H1 (cell line): ENCODE measurements around the gene EPS8L1. TPM values are rescaled to one million over a fixed set of nuclear protein-coding genes. Genes with fewer than 3 reads are reported as not detected.

Experiments used
- CTCF ChIA-PET: fragments of 300-600 bp; sonication (Branson Sonifier 250); formaldehyde crosslinking; loops from one replicate; lab custom pipeline; 2021; ENCODE audit not compliant: partially characterized antibody; lab: Charles Lee
- POLR2A ChIA-PET: fragments of 300-600 bp; sonication (Branson Sonifier 250); formaldehyde crosslinking; loops from one replicate; lab custom pipeline; 2021; ENCODE audit warnings: inconsistent platforms; ENCODE audit not compliant: partially characterized antibody; lab: Charles Lee
- DNase-seq, 2 experiments: peaks; one replicate each; pipeline versions ENCODE4 v3.0.0 to v3.0.0-alpha.2; 2010 to 2022; ENCODE audit warnings: low spot score in 2 of 2, low read depth in 1 of 2, mixed read lengths in 1 of 2
- FAIRE-seq: peaks from 2 replicates; lab custom pipeline; 2011; peaks lifted over from hg19 to GRCh38; lab: Jason Lieb, UNC
- H2AFZ ChIP-seq: 2 replicates; pipeline ENCODE4 v1.8.1; 2012; ENCODE audit warnings: low read length, inconsistent platforms
- H2AK5ac ChIP-seq: 2 replicates; pipeline ENCODE4 v1.6.1; 2013; ENCODE audit warnings: low read depth, low read length
- H2BK120ac ChIP-seq: replicated peaks from 2 replicates; pipeline ENCODE3; 2013; ENCODE audit warnings: low read depth, low read length, inconsistent platforms
- H2BK12ac ChIP-seq: 2 replicates; pipeline ENCODE4 v1.6.1; 2013; ENCODE audit warnings: low read depth, low read length
- H2BK15ac ChIP-seq: 2 replicates; pipeline ENCODE4 v1.6.1; 2013; ENCODE audit warnings: low read length
- H2BK20ac ChIP-seq: 2 replicates; pipeline ENCODE4 v1.6.1; 2013; ENCODE audit warnings: low read length
- H2BK5ac ChIP-seq: 2 replicates; pipeline ENCODE4 v1.6.1; 2013; ENCODE audit warnings: low read depth, low read length
- H3K14ac ChIP-seq: 2 replicates; pipeline ENCODE4 v1.6.1; 2013; ENCODE audit warnings: inconsistent platforms; ENCODE audit not compliant: insufficient read length
- H3K18ac ChIP-seq: 2 replicates; pipeline ENCODE4 v1.6.1; 2013; ENCODE audit warnings: low read length; ENCODE audit errors: extremely low read depth
- H3K23ac ChIP-seq: 2 replicates; pipeline ENCODE4 v1.6.1; 2013; ENCODE audit warnings: inconsistent platforms; ENCODE audit not compliant: insufficient read length
- H3K23me2 ChIP-seq: 2 replicates; pipeline ENCODE4 v1.6.1; 2013; ENCODE audit warnings: low read depth, low read length
- H3K27ac ChIP-seq: 2 replicates; pipeline ENCODE4 v1.6.1; 2011; ENCODE audit warnings: low read depth, low read length, inconsistent platforms
- H3K27me3 ChIP-seq, 4 experiments: replicated peaks in 1 of 4; 1 replicate in 1 of 4; 2 replicates in 3 of 4; pipeline versions ENCODE4 v1.6.1 to v1.8.1; 2011 to 2013; ENCODE audit warnings: low read length in 3 of 4, mild to moderate bottlenecking in 3 of 4, inconsistent platforms in 2 of 4, mixed read lengths in 2 of 4, moderate library complexity in 1 of 4; ENCODE audit not compliant: control insufficient read depth in 3 of 4, insufficient read depth in 3 of 4; ENCODE audit errors: extremely low read depth in 1 of 4
- H3K36me3 ChIP-seq, 4 experiments: 2 replicates each; pipeline versions ENCODE4 v1.6.1 to v1.8.1; 2011 to 2013; ENCODE audit warnings: mild to moderate bottlenecking in 4 of 4, low read length in 3 of 4, moderate library complexity in 2 of 4, control low read depth in 1 of 4, inconsistent platforms in 1 of 4; ENCODE audit not compliant: insufficient read depth in 4 of 4, control insufficient read depth in 2 of 4
- H3K4ac ChIP-seq: replicated peaks from 2 replicates; pipeline ENCODE3; 2013; ENCODE audit warnings: low read length, low read depth, mixed read lengths, inconsistent platforms; ENCODE audit not compliant: insufficient read length
- H3K4me1 ChIP-seq, 4 experiments: replicated peaks in 1 of 4; 1 replicate in 1 of 4; 2 replicates in 3 of 4; pipeline versions ENCODE4 v1.6.1 to v1.8.1; 2011 to 2013; ENCODE audit warnings: low read length in 3 of 4, inconsistent platforms in 2 of 4, mixed read lengths in 1 of 4; ENCODE audit not compliant: insufficient read depth in 4 of 4, control insufficient read depth in 3 of 4
- H3K4me2 ChIP-seq, 2 experiments: 2 replicates each; pipeline versions ENCODE4 v1.6.1 to v1.8.1; 2011 to 2013; ENCODE audit warnings: low read depth in 2 of 2, low read length in 2 of 2, control low read depth in 1 of 2, inconsistent platforms in 1 of 2, mild to moderate bottlenecking in 1 of 2; ENCODE audit not compliant: insufficient read depth in 1 of 2
- H3K4me3 ChIP-seq, 4 experiments: fragments of 200-600, 300-600 bp in 1 of 4; sonication (generic), shearing (Covaris generic), sonication (Bioruptor Twin) in 1 of 4; 2 replicates each; pipeline versions ENCODE4 v1.5.1 to v1.8.1; 2011 to 2016; ENCODE audit warnings: low read length in 4 of 4, low read depth in 3 of 4, control low read depth in 2 of 4, inconsistent platforms in 2 of 4, mild to moderate bottlenecking in 2 of 4, mixed read lengths in 1 of 4, moderate library complexity in 1 of 4; ENCODE audit not compliant: insufficient read depth in 2 of 4; ENCODE audit errors: extremely low read depth in 1 of 4
- H3K56ac ChIP-seq: replicated peaks from 2 replicates; pipeline ENCODE3; 2013; ENCODE audit warnings: low read depth, mild to moderate bottlenecking, mixed read lengths, low read length, inconsistent platforms; ENCODE audit not compliant: insufficient read length
- H3K79me1 ChIP-seq: 2 replicates; pipeline ENCODE4 v1.6.1; 2013; ENCODE audit warnings: low read depth, low read length, control low read depth
- H3K79me2 ChIP-seq, 2 experiments: 2 replicates each; pipeline versions ENCODE4 v1.6.1 to v1.8.1; 2012 to 2013; ENCODE audit warnings: low read length in 2 of 2, mild to moderate bottlenecking in 2 of 2, inconsistent platforms in 1 of 2; ENCODE audit not compliant: insufficient read depth in 2 of 2, control insufficient read depth in 1 of 2
- H3K9ac ChIP-seq, 4 experiments: replicated peaks in 1 of 4; 1 replicate in 1 of 4; 2 replicates in 3 of 4; pipeline versions ENCODE4 v1.6.1 to v1.8.1; 2011 to 2013; ENCODE audit warnings: low read depth in 3 of 4, low read length in 3 of 4, control low read depth in 2 of 4, mild to moderate bottlenecking in 2 of 4, moderate library complexity in 2 of 4, inconsistent platforms in 1 of 4; ENCODE audit errors: extremely low read depth in 1 of 4
- H3K9me3 ChIP-seq, 2 experiments: 2 replicates each; pipeline versions ENCODE4 v1.6.1 to v1.8.1; 2012 to 2013; ENCODE audit warnings: mild to moderate bottlenecking in 2 of 2, moderate library complexity in 2 of 2, control low read depth in 1 of 2, inconsistent platforms in 1 of 2, low read depth in 1 of 2, low read length in 1 of 2, mixed read lengths in 1 of 2; ENCODE audit not compliant: insufficient read depth in 2 of 2
- H4K20me1 ChIP-seq, 2 experiments: replicated peaks in 1 of 2; 2 replicates each; pipeline versions ENCODE3 to v1.8.1; 2011 to 2013; ENCODE audit warnings: inconsistent platforms in 2 of 2, low read length in 2 of 2, mild to moderate bottlenecking in 1 of 2; ENCODE audit not compliant: insufficient read depth in 2 of 2, control insufficient read depth in 1 of 2
- H4K5ac ChIP-seq: 2 replicates; pipeline ENCODE4 v1.6.1; 2013; ENCODE audit warnings: low read length, low read depth, mixed read lengths, inconsistent platforms; ENCODE audit not compliant: insufficient read length
- H4K8ac ChIP-seq: 2 replicates; pipeline ENCODE4 v1.8.0; 2013; ENCODE audit warnings: mild to moderate bottlenecking, moderate library complexity, low read length, inconsistent platforms; ENCODE audit not compliant: insufficient read depth; ENCODE audit errors: extremely low read depth
- H4K91ac ChIP-seq: replicated peaks from 2 replicates; pipeline ENCODE3; 2013; ENCODE audit warnings: low read length, mixed read lengths, inconsistent platforms; ENCODE audit not compliant: insufficient read length
- ASH2L ChIP-seq: fragments of 200-600, 300-600 bp; sonication (generic); IDR thresholded peaks from one replicate; pipeline ENCODE4 v1.7.1; 2017; ENCODE audit warnings: low read length
- EZH2 ChIP-seq: fragments of 200-600 bp; sonication (generic); IDR thresholded peaks from 2 replicates; pipeline ENCODE4 v1.7.1; 2012; ENCODE audit warnings: low read depth, mild to moderate bottlenecking, moderate library complexity, low read length, inconsistent platforms; ENCODE audit not compliant: severe bottlenecking
- HDAC2 ChIP-seq, 2 experiments: fragments of 300-600 bp in 1 of 2; sonication (generic) in 1 of 2; IDR thresholded peaks; 2 replicates each; pipeline ENCODE4 v1.6.1; 2011 to 2012; ENCODE audit warnings: low read depth in 2 of 2, low read length in 2 of 2, mild to moderate bottlenecking in 2 of 2, moderate library complexity in 2 of 2, borderline replicate concordance in 1 of 2, inconsistent platforms in 1 of 2
- KDM1A ChIP-seq: fragments of 200-600, 300-600 bp; sonication (generic); IDR thresholded peaks from 2 replicates; pipeline ENCODE4 v1.7.1; 2016; ENCODE audit warnings: mild to moderate bottlenecking, low read length, borderline replicate concordance
- KDM4A ChIP-seq: IDR thresholded peaks from one replicate; pipeline ENCODE4 v1.7.1; 2012; ENCODE audit warnings: low read depth, mild to moderate bottlenecking, moderate library complexity, low read length, inconsistent platforms; ENCODE audit not compliant: severe bottlenecking
- KDM5A ChIP-seq: fragments of 200-600 bp; IDR thresholded peaks from 2 replicates; pipeline ENCODE4 v1.7.1; 2012; ENCODE audit warnings: mild to moderate bottlenecking, low read length, inconsistent platforms, mixed read lengths
- RXRA ChIP-seq: IDR thresholded peaks from 2 replicates; pipeline ENCODE4 v1.6.1; 2011; ENCODE audit warnings: low read depth, mild to moderate bottlenecking, low read length, moderate library complexity; ENCODE audit not compliant: insufficient read depth
- SAP30 ChIP-seq: fragments of 300-600 bp; sonication (generic); IDR thresholded peaks from 2 replicates; pipeline ENCODE4 v1.7.1; 2012; ENCODE audit warnings: low read length, moderate library complexity, mild to moderate bottlenecking, inconsistent platforms; ENCODE audit not compliant: insufficient read depth, insufficient replicate concordance
- SIRT6 ChIP-seq: IDR thresholded peaks from one replicate; pipeline ENCODE4 v1.7.1; 2012; ENCODE audit warnings: low read length, inconsistent platforms
- SRF ChIP-seq: IDR thresholded peaks from 2 replicates; pipeline ENCODE4 v1.6.1; 2011; ENCODE audit warnings: mild to moderate bottlenecking, low read depth, low read length, moderate library complexity
- WGBS, 2 experiments: shearing (Covaris generic) in 1 of 2; methylation state at CpG; one replicate each; pipeline versions ENCODE4 v1.1.6 to v1.1.7; 2013 to 2015; ENCODE audit warnings: low lambda C conversion rate in 2 of 2, mixed read lengths in 2 of 2, inconsistent platforms in 1 of 2, low coverage in 1 of 2, missing lambda C conversion rate in 1 of 2; ENCODE audit not compliant: insufficient replicate concordance in 2 of 2, insufficient coverage in 1 of 2, insufficient read length in 1 of 2; ENCODE audit errors: extremely low coverage in 1 of 2, missing lambda C conversion rate in 1 of 2; 5-methylcytosine and 5-hydroxymethylcytosine counted together
- polyA plus RNA-seq, 7 experiments: library from polyadenylated mRNA; depleted of rRNA in 3 of 7; stranded (reverse) in 5 of 7; unstranded in 2 of 7; fragments of >200 nt in 5 of 7; fragments of 200-250 nt in 2 of 7; gene quantifications; 1 replicate in 5 of 7; 2 replicates in 1 of 7; 4 replicates in 1 of 7; pipeline versions ENCODE4 v1.2.1 to v1.2.3, GENCODE V29; 2011 to 2013; ENCODE audit warnings: missing spikeins in 2 of 7, mixed read lengths in 2 of 7
- total RNA-seq: library from RNA; stranded (reverse); fragmentation: NEBNext Ultra II Directional; extraction: Animal tissue kit (Norgen Biotek cat#: 25700); gene quantifications from 2 replicates; pipeline ENCODE4 v1.2.1, GENCODE V29; 2021
- TF ChIP-seq, protein P1 (sequence below): IDR thresholded peaks from 2 replicates; pipeline ENCODE4 v1.6.1; 2012; ENCODE audit warnings: inconsistent platforms

Gene EPS8L1
- total and polyA plus RNA-seq, 2 of the 8 experiments (the other 6 are each of a cell fraction or from before 2014, with no cell fraction given): 19.8 to 30.2 TPM

DNA sequence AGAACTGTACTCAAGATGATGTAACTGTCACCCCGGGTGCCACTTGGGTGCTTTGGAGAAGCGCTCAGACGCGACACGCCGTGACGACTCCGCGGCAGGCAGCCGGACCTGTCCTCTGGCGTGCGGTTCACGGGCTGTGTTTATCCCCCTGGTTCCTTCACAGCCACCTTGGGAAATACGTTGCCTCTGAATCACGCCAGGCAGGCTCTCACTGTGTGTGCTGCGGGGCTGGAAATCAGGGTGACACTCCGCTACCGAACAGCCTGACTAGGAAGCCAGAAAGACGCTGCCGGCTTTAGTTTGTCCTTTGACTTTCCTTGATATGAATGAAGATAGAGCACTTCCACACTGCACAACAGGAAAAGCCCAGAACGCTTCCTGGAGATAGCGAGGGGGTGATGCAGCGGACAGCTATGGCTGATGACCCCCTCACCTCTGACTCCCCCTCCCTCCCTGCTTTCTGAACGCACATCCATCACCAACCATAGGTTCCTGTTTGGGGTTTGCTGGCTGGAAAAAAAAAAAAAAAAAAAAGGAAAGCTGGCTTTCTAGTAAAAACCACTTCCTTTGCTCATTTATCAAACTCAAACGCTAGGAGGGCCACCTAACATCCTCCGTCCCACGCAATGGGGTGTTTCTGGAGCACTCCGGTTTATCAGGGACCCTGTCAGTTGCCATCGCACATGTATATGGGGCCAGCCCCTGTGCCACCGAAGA is 33.9 kb upstream of the EPS8L1 start:
- H4K5ac ChIP-seq: no peak overlapping the region
- H2AK5ac ChIP-seq: no peak overlapping the region
- no peak overlapping the region for H2BK15ac ChIP-seq
- H2BK12ac ChIP-seq: no peak overlapping the region
- no peak overlapping the region for H2AFZ ChIP-seq
- H4K8ac ChIP-seq: no peak overlapping the region; the same call in 1 of the 2 replicates
- H3K4me2 ChIP-seq: no peak overlapping the region
- ChIA-PET POLR2A (interaction anchor here (1.0 to 1.2 kb wide), 3 partner anchors 13 to 148 kb away, joined by 3 to 4 read pairs (median 3); no protein-coding TSS in a partner anchor), CTCF (interaction anchor here (0.6 kb wide), 1 partner anchor 27 kb away, joined by 3 read pairs; no protein-coding TSS in a partner anchor)
- 97% methylated on average over 30 of the region's 30 CpGs; no CpG with 5 or more reads in 1 of the 2 experiments for WGBS, 2 experiments
- H3K4me1 ChIP-seq: peaks cover 0 to 3% (median 0%) of the 10 kb centered on the region in 4 experiments; a peak in 2 of 7 replicates
- H3K23me2 ChIP-seq: no peaks in the 10 kb centered on the region
- no peaks in the 10 kb centered on the region; a peak in 1 of 7 replicates for H3K27me3 ChIP-seq
- no peak overlapping the region for H3K23ac ChIP-seq
- H3K79me2 ChIP-seq: no peaks in the 10 kb centered on the region
- H3K9me3 ChIP-seq: no peaks in the 10 kb centered on the region
- no peak overlapping the region for H3K18ac ChIP-seq
- no peak for DNase-seq
- no peak overlapping the region for H3K9ac ChIP-seq
- no peak overlapping the region for H3K56ac ChIP-seq
- no peak for FAIRE-seq
- H4K20me1 ChIP-seq: peaks cover 3 to 6% of the 10 kb centered on the region in 2 experiments
- H3K4ac ChIP-seq: no peak overlapping the region
- no peak overlapping the region for H4K91ac ChIP-seq
- peaks cover 2% of the 10 kb centered on the region; the same call in 1 of the 2 replicates for H3K79me1 ChIP-seq
- no peak overlapping the region for H2BK20ac ChIP-seq
- H3K4me3 ChIP-seq: no peak overlapping the region
- H3K36me3 ChIP-seq: peaks cover 4 to 34% (median 15%) of the 10 kb centered on the region in 4 experiments
- no peak overlapping the region for H2BK5ac ChIP-seq
- H3K27ac ChIP-seq: no peak overlapping the region
- no peak overlapping the region for H3K14ac ChIP-seq
- no peak overlapping the region for H2BK120ac ChIP-seq
- TF ChIP-seq EZH2: no peak
- no peak for TF ChIP-seq KDM1A
- no peak for TF ChIP-seq KDM4A
- TF ChIP-seq RXRA: no peak
- no peak for TF ChIP-seq HDAC2 (IDR thresholded peaks at IDR 0.05; ENCODE audit: borderline replicate concordance in 1 of 2, low read depth in 2 of 2, low read length in 2 of 2)
- TF ChIP-seq ASH2L: no peak
- TF ChIP-seq SAP30: no peak
- TF ChIP-seq, protein P1, sequence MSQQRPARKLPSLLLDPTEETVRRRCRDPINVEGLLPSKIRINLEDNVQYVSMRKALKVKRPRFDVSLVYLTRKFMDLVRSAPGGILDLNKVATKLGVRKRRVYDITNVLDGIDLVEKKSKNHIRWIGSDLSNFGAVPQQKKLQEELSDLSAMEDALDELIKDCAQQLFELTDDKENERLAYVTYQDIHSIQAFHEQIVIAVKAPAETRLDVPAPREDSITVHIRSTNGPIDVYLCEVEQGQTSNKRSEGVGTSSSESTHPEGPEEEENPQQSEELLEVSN: no peak
- no peak for TF ChIP-seq KDM5A
- TF ChIP-seq SIRT6: no peak
- no peak for TF ChIP-seq SRF
